HepG2 (cell line): Measurements from ENCODE around the gene AUTS2. TPM values are rescaled to one million over a fixed set of nuclear protein-coding genes. Genes with fewer than 3 reads are reported as not detected.

Source experiments
- ATAC-seq: fragments of 200-7000 bp; cut with Tn5 transposase; 3 replicates; pipeline ENCODE4 v1.9.1; 2020; ENCODE audit warnings: mild to moderate bottlenecking, moderate library complexity
- BruUV-seq: library from RNA; stranded (reverse); fragments of 400-500 nt; replicated peaks from 2 replicates; lab custom pipeline; 2021; lab: Mats Ljungman, UMichigan
- CTCF ChIA-PET: fragments of 300-600 bp; formaldehyde crosslinking; extraction: SDS; loops from one replicate; lab custom pipeline; 2021; ENCODE audit warnings: low total read pairs, inconsistent platforms, low intra/inter-chr PET ratio; lab: Yijun Ruan, JAX
- POLR2A ChIA-PET: fragments of 350-600 bp; sonication (Branson Sonifier 250); formaldehyde crosslinking; loops from one replicate; lab custom pipeline; 2020; ENCODE audit warnings: antibody characterized with exemption, inconsistent platforms; lab: Yijun Ruan, JAX
- DNase-seq: peaks from one replicate; pipeline ENCODE4 v3.0.0-alpha.2; 2015; ENCODE audit warnings: low spot score
- FAIRE-seq: peaks from 3 replicates; lab custom pipeline; 2011; peaks lifted over from hg19 to GRCh38; lab: Jason Lieb, UNC
- H2AFZ ChIP-seq: one replicate; pipeline ENCODE4 v1.6.1; 2011; ENCODE audit warnings: low read length, inconsistent platforms
- H3K27ac ChIP-seq: fragments of 300-600 bp; 3 replicates; pipeline ENCODE4 v1.8.0; 2011; ENCODE audit warnings: mixed run types, mild to moderate bottlenecking, mixed read lengths, low read length, inconsistent platforms; ENCODE audit not compliant: insufficient read depth; ENCODE audit errors: extremely low read length
- H3K27me3 ChIP-seq, 2 experiments: fragments of 200-600 bp in 1 of 2; 2 replicates in 1 of 2; 3 replicates in 1 of 2; pipeline versions ENCODE4 v1.6.0 to v1.8.0; 2011; ENCODE audit warnings: low read length in 2 of 2, mild to moderate bottlenecking in 2 of 2, moderate library complexity in 2 of 2, inconsistent platforms in 1 of 2; ENCODE audit not compliant: insufficient read depth in 2 of 2, control insufficient read depth in 1 of 2
- H3K36me3 ChIP-seq, 2 experiments: fragments of 200-600 bp in 1 of 2; replicated peaks in 1 of 2; 2 replicates in 1 of 2; 3 replicates in 1 of 2; pipeline versions ENCODE4 v1.5.1 to v1.8.0; 2011; ENCODE audit warnings: low read length in 2 of 2, inconsistent platforms in 1 of 2; ENCODE audit not compliant: insufficient read depth in 2 of 2, control insufficient read depth in 1 of 2
- H3K4me1 ChIP-seq: 2 replicates; pipeline ENCODE4 v1.5.1; 2012; ENCODE audit warnings: low read length, inconsistent platforms; ENCODE audit not compliant: insufficient read depth
- H3K4me2 ChIP-seq: 2 replicates; pipeline ENCODE4 v1.6.0; 2011; ENCODE audit warnings: low read depth, low read length, inconsistent platforms
- H3K4me3 ChIP-seq, 3 experiments: fragments of 200-600 bp in 1 of 3; sonication (generic), shearing (Covaris generic) in 1 of 3; replicated peaks in 1 of 3; 2 replicates each; pipeline ENCODE4 v1.5.1; 2011 to 2016; ENCODE audit warnings: low read length in 3 of 3, inconsistent platforms in 2 of 3, low read depth in 2 of 3, mild to moderate bottlenecking in 2 of 3, control low read depth in 1 of 3, mixed read lengths in 1 of 3; ENCODE audit not compliant: insufficient read depth in 1 of 3
- H3K79me2 ChIP-seq: one replicate; pipeline ENCODE4 v1.6.1; 2011; ENCODE audit warnings: low read length, inconsistent platforms; ENCODE audit not compliant: insufficient read depth
- H3K9ac ChIP-seq: 2 replicates; pipeline ENCODE4 v1.6.0; 2011; ENCODE audit warnings: mild to moderate bottlenecking, low read depth, low read length, inconsistent platforms; ENCODE audit not compliant: insufficient read depth
- H3K9me3 ChIP-seq: 2 replicates; pipeline ENCODE4 v1.5.1; 2012; ENCODE audit warnings: mild to moderate bottlenecking, low read length
- H4K20me1 ChIP-seq: 2 replicates; pipeline ENCODE4 v1.6.0; 2011; ENCODE audit warnings: inconsistent platforms, mild to moderate bottlenecking, low read length, moderate library complexity; ENCODE audit not compliant: insufficient read depth
- AFF4 ChIP-seq: sonication (generic); formaldehyde crosslinking; IDR thresholded peaks from 2 replicates; pipeline ENCODE4 v1.4.0; 2020; ENCODE audit warnings: missing genetic modification reagents
- ARID2 ChIP-seq: sonication (generic); formaldehyde crosslinking; IDR thresholded peaks from 2 replicates; pipeline ENCODE4 v1.8.1; 2022; ENCODE audit warnings: mild to moderate bottlenecking, missing genetic modification reagents, borderline replicate concordance
- ERF ChIP-seq: IDR thresholded peaks from 2 replicates; pipeline ENCODE4 v1.6.1; 2018; ENCODE audit warnings: missing biosample characterization, missing genetic modification reagents
- GRHL1 ChIP-seq: sonication (generic); formaldehyde crosslinking; conservative IDR thresholded peaks from 2 replicates; pipeline ENCODE4 v1.8.0; 2022; ENCODE audit warnings: missing genetic modification reagents
- KMT2A ChIP-seq: sonication (generic); formaldehyde crosslinking; IDR thresholded peaks from 2 replicates; pipeline ENCODE4 v1.4.0; 2020; ENCODE audit warnings: missing genetic modification reagents
- MIXL1 ChIP-seq: IDR thresholded peaks from 2 replicates; pipeline ENCODE4 v1.6.1; 2016
- NFATC3 ChIP-seq: sonication (generic); formaldehyde crosslinking; IDR thresholded peaks from 2 replicates; pipeline ENCODE4 v1.5.1; 2020; ENCODE audit warnings: mild to moderate bottlenecking, missing genetic modification reagents
- SCMH1 ChIP-seq: sonication (generic); formaldehyde crosslinking; IDR thresholded peaks from 2 replicates; pipeline ENCODE4 v1.9.0; 2021; ENCODE audit warnings: missing genetic modification reagents, mild to moderate bottlenecking, borderline replicate concordance
- SMARCC2 ChIP-seq: fragments of 450-650 bp; IDR thresholded peaks from 2 replicates; pipeline ENCODE4 v1.6.1; 2017; ENCODE audit warnings: antibody characterized with exemption, mild to moderate bottlenecking
- SRF ChIP-seq: IDR thresholded peaks from 2 replicates; pipeline ENCODE4 v1.6.1; 2011; ENCODE audit warnings: mild to moderate bottlenecking, low read depth, low read length, moderate library complexity
- STAG1 ChIP-seq: sonication (generic); formaldehyde crosslinking; IDR thresholded peaks from 2 replicates; pipeline ENCODE4 v1.4.0; 2020; ENCODE audit warnings: missing genetic modification reagents
- TOPORS ChIP-seq: sonication (generic); formaldehyde crosslinking; IDR thresholded peaks from 2 replicates; pipeline ENCODE4 v1.8.0; 2023; ENCODE audit warnings: mild to moderate bottlenecking, missing genetic modification reagents
- XRCC5 ChIP-seq: fragments of 200-400 bp; formaldehyde crosslinking; optimal IDR thresholded peaks from 2 replicates; pipeline ENCODE3; 2017; ENCODE audit warnings: mild to moderate bottlenecking, low read length
- ZNF136 ChIP-seq: sonication (generic); formaldehyde crosslinking; IDR thresholded peaks from 2 replicates; pipeline ENCODE4 v1.8.1; 2022; ENCODE audit warnings: low read depth, mild to moderate bottlenecking, moderate library complexity, missing genetic modification reagents
- ZNF562 ChIP-seq: sonication (generic); formaldehyde crosslinking; IDR thresholded peaks from 2 replicates; pipeline ENCODE4 v1.8.0; 2022; ENCODE audit warnings: missing genetic modification reagents, borderline replicate concordance
- ZNF7 ChIP-seq: IDR thresholded peaks from 2 replicates; pipeline ENCODE4 v1.6.1; 2016; ENCODE audit warnings: missing biosample characterization, missing genetic modification reagents
- ZXDC ChIP-seq: sonication (generic); formaldehyde crosslinking; IDR thresholded peaks from 2 replicates; pipeline ENCODE4 v1.5.0; 2020; ENCODE audit warnings: mild to moderate bottlenecking, missing genetic modification reagents
- whole genome bisulfite sequencing: methylation state at CpG from one replicate; pipeline ENCODE4 v1.1.6; 2017; ENCODE audit warnings: low lambda C conversion rate; 5-methylcytosine and 5-hydroxymethylcytosine counted together
- in situ Hi-C: cut with HindIII; loops from 2 replicates; pipeline ENCODE4 v1.10.0; 2017; ENCODE audit warnings: low pct_unique_long_range_greater_than_20kb; ENCODE audit not compliant: extremely low pct_ligation_motif_present
- intact Hi-C: fragments of 100-400 bp; cut with micrococcal nuclease; formaldehyde crosslinking; loops from one replicate; pipeline ENCODE4 v1.10.0; 2022; ENCODE audit not compliant: unreplicated experiment
- polyA plus RNA-seq, 8 experiments: library from polyadenylated mRNA; depleted of rRNA in 3 of 8; stranded (reverse) in 7 of 8; unstranded in 1 of 8; fragments of >200 nt; fragmentation: Illumina TruSeq in 4 of 8; extraction: Trizol in 4 of 8; gene quantifications; 2 replicates each; pipeline versions ENCODE4 v1.2.1 to v1.2.3, GENCODE V29; 2011 to 2016; ENCODE audit warnings: low read depth in 4 of 8, missing spikeins in 1 of 8, mixed read lengths in 1 of 8; ENCODE audit not compliant: insufficient read depth in 1 of 8
- total RNA-seq, 5 experiments: library from RNA; depleted of rRNA; stranded (reverse); fragments of >200 nt; fragmentation: Illumina TruSeq; extraction: Trizol; gene quantifications; 2 replicates each; pipeline ENCODE4 v1.2.3, GENCODE V29; 2016; ENCODE audit warnings: low read depth in 1 of 5

AUTS2 gene
- total and polyA plus RNA-seq, 2 of the 13 experiments (the other 11 are each of a cell fraction or from before 2014, with no cell fraction given): 0.38 TPM; not detected in 1

GRCh38 chr7:70505468-70505867 is 907.2 kb downstream of the AUTS2 start (continued):
- TF ChIP-seq ZXDC (CRISPR knock-in tag) (no peak), ZNF7 (CRISPR knock-in tag) (no peak)

GRCh38 chr7:70505886-70506285 is 907.6 kb downstream of the AUTS2 start:
- Histone ChIP-seq H3K4me1 (no peaks in the 10 kb centered on the region), H4K20me1 (no peaks in the 10 kb centered on the region), H3K36me3 (no peaks in the 10 kb centered on the region), H3K27me3 (no peaks in the 10 kb centered on the region), H3K9me3 (no peaks in the 10 kb centered on the region), H3K4me3 (no peak overlapping the region), H2AFZ (no peak overlapping the region), H3K27ac (no peak overlapping the region), H3K9ac (no peak overlapping the region), H3K4me2 (no peak overlapping the region), H3K79me2 (no peaks in the 10 kb centered on the region)
- 53% methylated on average over 9 of the region's 9 CpGs for WGBS
- intact Hi-C loops: loop anchor here (1.0 kb wide), 1 partner anchor 192 kb away; no protein-coding TSS in a partner anchor
- ATAC-seq (no peak), DNase-seq (no peak), FAIRE-seq (no peak)
- CTCF ChIA-PET: no interaction called here
- no TSS peak for BruUV-seq
- POLR2A ChIA-PET: no interaction called here
- in situ Hi-C loops: no loop called here
- TF ChIP-seq MIXL1 (CRISPR knock-in tag) (no peak), SMARCC2 (no peak), STAG1 (CRISPR knock-in tag) (no peak), ARID2 (CRISPR knock-in tag) (no peak), TOPORS (no peak), KMT2A (CRISPR knock-in tag) (no peak), ZNF136 (no peak), ERF (CRISPR knock-in tag) (no peak), SRF (no peak), AFF4 (CRISPR knock-in tag) (no peak), SCMH1 (CRISPR knock-in tag) (no peak), XRCC5 (no peak), GRHL1 (no peak), ZNF562 (CRISPR knock-in tag) (no peak), NFATC3 (no peak)
